Mesenchymal stem cell (in vitro differentiated cells and primary cell): Measurements from ENCODE around the gene FHIT.

Source experiments
- DNase-seq: peaks from one replicate; pipeline ENCODE4 v3.0.0-alpha.2; 2013
- H2AFZ ChIP-seq: one replicate; pipeline ENCODE4 v1.6.1; 2013; ENCODE audit warnings: low read depth, mild to moderate bottlenecking, control low read depth, inconsistent platforms, low read length, moderate library complexity
- H2AK5ac ChIP-seq: 2 replicates; pipeline ENCODE4 v1.6.1; 2013; ENCODE audit warnings: low read length, moderate library complexity, mild to moderate bottlenecking, inconsistent platforms; ENCODE audit not compliant: severe bottlenecking
- H2BK120ac ChIP-seq: one replicate; pipeline ENCODE4 v1.6.1; 2013; ENCODE audit warnings: low read depth, mild to moderate bottlenecking, inconsistent platforms, low read length, moderate library complexity
- H2BK12ac ChIP-seq, 2 experiments: one replicate each; pipeline ENCODE4 v1.6.1; 2013; ENCODE audit warnings: inconsistent platforms in 2 of 2, low read length in 2 of 2, mild to moderate bottlenecking in 2 of 2, moderate library complexity in 2 of 2, control low read depth in 1 of 2
- H2BK15ac ChIP-seq: one replicate; pipeline ENCODE4 v1.6.1; 2013; ENCODE audit warnings: mild to moderate bottlenecking, low read depth, inconsistent platforms; ENCODE audit not compliant: poor library complexity, severe bottlenecking
- H2BK5ac ChIP-seq: 2 replicates; pipeline ENCODE4 v1.6.1; 2013; ENCODE audit warnings: low read depth, mild to moderate bottlenecking, low read length, control low read depth, inconsistent platforms; ENCODE audit not compliant: poor library complexity, severe bottlenecking
- H3K14ac ChIP-seq, 2 experiments: one replicate each; pipeline ENCODE4 v1.6.1; 2013; ENCODE audit warnings: inconsistent platforms in 2 of 2, low read length in 2 of 2, control low read depth in 1 of 2, mild to moderate bottlenecking in 1 of 2, moderate library complexity in 1 of 2
- H3K18ac ChIP-seq, 2 experiments: one replicate each; pipeline ENCODE4 v1.6.1; 2013; ENCODE audit warnings: inconsistent platforms in 2 of 2, low read length in 2 of 2, control low read depth in 1 of 2, low read depth in 1 of 2, mild to moderate bottlenecking in 1 of 2
- H3K23ac ChIP-seq, 2 experiments: one replicate each; pipeline ENCODE4 v1.6.1; 2013; ENCODE audit warnings: inconsistent platforms in 2 of 2, low read length in 2 of 2, mild to moderate bottlenecking in 2 of 2, moderate library complexity in 2 of 2, control low read depth in 1 of 2
- H3K27ac ChIP-seq: 2 replicates; pipeline ENCODE4 v1.5.1; 2013; ENCODE audit warnings: mild to moderate bottlenecking, moderate library complexity, low read length, control low read depth, inconsistent platforms; ENCODE audit not compliant: poor library complexity, severe bottlenecking
- H3K27me3 ChIP-seq, 2 experiments: 2 replicates each; pipeline versions ENCODE4 v1.6.1 to v1.7.0; 2013; ENCODE audit warnings: low read length in 2 of 2, mild to moderate bottlenecking in 2 of 2, moderate library complexity in 2 of 2, control low read depth in 1 of 2, inconsistent platforms in 1 of 2; ENCODE audit not compliant: control insufficient read depth in 1 of 2, insufficient read depth in 1 of 2
- H3K36me3 ChIP-seq, 2 experiments: 2 replicates each; pipeline versions ENCODE4 v1.6.1 to v1.7.0; 2013; ENCODE audit warnings: low read length in 2 of 2, control low read depth in 1 of 2, inconsistent platforms in 1 of 2, low read depth in 1 of 2, mild to moderate bottlenecking in 1 of 2; ENCODE audit not compliant: insufficient read depth in 2 of 2, control insufficient read depth in 1 of 2
- H3K4ac ChIP-seq, 2 experiments: one replicate each; pipeline ENCODE4 v1.6.1; 2013; ENCODE audit warnings: inconsistent platforms in 2 of 2, low read length in 2 of 2, mild to moderate bottlenecking in 2 of 2, moderate library complexity in 2 of 2, control low read depth in 1 of 2, low read depth in 1 of 2
- H3K4me1 ChIP-seq: 2 replicates; pipeline ENCODE4 v1.6.1; 2013; ENCODE audit warnings: low read depth, low read length, control low read depth; ENCODE audit not compliant: control insufficient read depth, insufficient read depth
- H3K4me2 ChIP-seq: 2 replicates; pipeline ENCODE4 v1.6.1; 2013; ENCODE audit warnings: low read length, mild to moderate bottlenecking, inconsistent platforms; ENCODE audit not compliant: poor library complexity, severe bottlenecking
- H3K4me3 ChIP-seq, 2 experiments: 2 replicates each; pipeline versions ENCODE4 v1.5.1 to v1.7.0; 2013; ENCODE audit warnings: low read length in 2 of 2, mild to moderate bottlenecking in 2 of 2, control low read depth in 1 of 2, low read depth in 1 of 2; ENCODE audit not compliant: insufficient read depth in 1 of 2
- H3K79me1 ChIP-seq: replicated peaks from 2 replicates; pipeline ENCODE4 v1.6.1; 2013; ENCODE audit warnings: mild to moderate bottlenecking, control low read depth, low read length, inconsistent platforms; ENCODE audit not compliant: poor library complexity, severe bottlenecking
- H3K9ac ChIP-seq: 2 replicates; pipeline ENCODE4 v1.7.0; 2013; ENCODE audit warnings: mild to moderate bottlenecking, low read length, moderate library complexity
- H3K9me3 ChIP-seq: 2 replicates; pipeline ENCODE4 v1.7.0; 2013; ENCODE audit warnings: mild to moderate bottlenecking, low read length; ENCODE audit not compliant: control insufficient read depth
- H4K8ac ChIP-seq: one replicate; pipeline ENCODE4 v1.6.1; 2013; ENCODE audit warnings: inconsistent platforms, mild to moderate bottlenecking, low read length, moderate library complexity
- H4K91ac ChIP-seq: one replicate; pipeline ENCODE4 v1.6.1; 2013; ENCODE audit warnings: mild to moderate bottlenecking, low read length, inconsistent platforms
- WGBS: methylation state at CpG from one replicate; pipeline ENCODE4 v1.1.7; 2013; ENCODE audit warnings: mixed read lengths; 5-methylcytosine and 5-hydroxymethylcytosine counted together

Gene FHIT

GRCh38 chr3:60536420-60536819 is 714.8 kb downstream of the FHIT start:
- H3K9ac ChIP-seq = no peak overlapping the region
- 75% methylated on average over 2 of the region's 3 CpGs for WGBS

DNA sequence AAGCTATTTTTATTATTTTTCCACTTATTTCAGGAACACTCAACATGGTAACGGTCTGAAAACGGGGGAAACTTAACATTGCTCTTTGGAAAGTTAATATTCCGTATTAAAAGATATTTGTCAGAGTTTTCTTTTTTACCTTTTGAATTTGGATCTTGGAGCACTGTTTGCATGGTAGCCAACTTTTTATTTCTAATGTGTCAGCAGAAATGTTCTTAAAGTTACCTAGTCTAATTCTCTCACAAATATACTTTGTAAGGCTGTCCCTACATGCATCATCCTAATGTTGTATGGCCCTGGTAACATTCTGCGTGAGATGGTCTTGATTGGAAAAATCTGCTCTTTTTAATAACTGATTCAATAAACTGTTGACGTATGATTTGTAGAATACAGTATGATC is 719.5 kb downstream of the FHIT start:
- Histone ChIP-seq H3K4me1 (no peaks in the 10 kb centered on the region), H2AFZ (no peak overlapping the region), H3K14ac (no peak overlapping the region), H3K4me2 (no peak overlapping the region), H4K8ac (no peak overlapping the region), H3K23ac (no peak overlapping the region), H2AK5ac (no peak overlapping the region), H2BK12ac (no peak overlapping the region), H3K18ac (no peak overlapping the region), H2BK15ac (no peak overlapping the region), H3K27me3 (no peaks in the 10 kb centered on the region), H3K4me3 (no peak overlapping the region), H3K36me3 (no peaks in the 10 kb centered on the region), H2BK120ac (no peak overlapping the region), H3K27ac (no peak overlapping the region), H3K9me3 (no peaks in the 10 kb centered on the region), H3K9ac (no peak overlapping the region), H2BK5ac (no peak overlapping the region), H3K79me1 (no peaks in the 10 kb centered on the region), H3K4ac (no peak overlapping the region), H4K91ac (no peak overlapping the region)
- 92% methylated on average over 2 of the region's 5 CpGs for WGBS
- no peak for DNase-seq

More at GRCh38 chr3:60536420-60536819, 714.8 kb downstream of the FHIT start:
- no peak overlapping the region for H2BK5ac ChIP-seq
- no peaks in the 10 kb centered on the region for H3K27me3 ChIP-seq
- no peak overlapping the region for H4K91ac ChIP-seq
- H3K14ac ChIP-seq = no peak overlapping the region
- no peaks in the 10 kb centered on the region for H3K79me1 ChIP-seq
- H3K4ac ChIP-seq = no peak overlapping the region
- no peak overlapping the region for H3K18ac ChIP-seq
- no peak overlapping the region for H3K27ac ChIP-seq
- no peaks in the 10 kb centered on the region for H3K36me3 ChIP-seq
- H2BK12ac ChIP-seq = no peak overlapping the region
- no peak overlapping the region for H3K4me2 ChIP-seq
- no peak overlapping the region for H2AK5ac ChIP-seq
- H4K8ac ChIP-seq = no peak overlapping the region
- H3K23ac ChIP-seq = no peak overlapping the region
- H2AFZ ChIP-seq = no peak overlapping the region
- H3K4me1 ChIP-seq = no peaks in the 10 kb centered on the region
- H3K4me3 ChIP-seq = no peak overlapping the region
- no peaks in the 10 kb centered on the region for H3K9me3 ChIP-seq
- no peak for DNase-seq
- H2BK120ac ChIP-seq = no peak overlapping the region
- H2BK15ac ChIP-seq = no peak overlapping the region

GRCh38 chr3:60528651-60529050 is 722.6 kb downstream of the FHIT start:
- H3K9me3 ChIP-seq = no peaks in the 10 kb centered on the region
- 93% methylated on average over 1 of the region's 1 CpG for WGBS
- H3K14ac ChIP-seq = no peak overlapping the region
- no peak overlapping the region for H2AK5ac ChIP-seq
- no peak overlapping the region for H3K18ac ChIP-seq
- H2BK5ac ChIP-seq = no peak overlapping the region
- H4K91ac ChIP-seq = no peak overlapping the region
- H3K4ac ChIP-seq = no peak overlapping the region
- no peak overlapping the region for H2BK15ac ChIP-seq
- H3K23ac ChIP-seq = no peak overlapping the region
- no peak overlapping the region for H3K27ac ChIP-seq
- H2BK120ac ChIP-seq = no peak overlapping the region
- no peak overlapping the region for H3K4me2 ChIP-seq
- no peak overlapping the region for H3K4me3 ChIP-seq
- H3K27me3 ChIP-seq = no peaks in the 10 kb centered on the region
- H3K4me1 ChIP-seq = no peaks in the 10 kb centered on the region
- no peak overlapping the region for H4K8ac ChIP-seq
- H2AFZ ChIP-seq = no peak overlapping the region
- no peak overlapping the region for H3K9ac ChIP-seq
- H3K79me1 ChIP-seq = no peaks in the 10 kb centered on the region
- DNase-seq = no peak
- H3K36me3 ChIP-seq = no peaks in the 10 kb centered on the region
- H2BK12ac ChIP-seq = no peak overlapping the region

DNA sequence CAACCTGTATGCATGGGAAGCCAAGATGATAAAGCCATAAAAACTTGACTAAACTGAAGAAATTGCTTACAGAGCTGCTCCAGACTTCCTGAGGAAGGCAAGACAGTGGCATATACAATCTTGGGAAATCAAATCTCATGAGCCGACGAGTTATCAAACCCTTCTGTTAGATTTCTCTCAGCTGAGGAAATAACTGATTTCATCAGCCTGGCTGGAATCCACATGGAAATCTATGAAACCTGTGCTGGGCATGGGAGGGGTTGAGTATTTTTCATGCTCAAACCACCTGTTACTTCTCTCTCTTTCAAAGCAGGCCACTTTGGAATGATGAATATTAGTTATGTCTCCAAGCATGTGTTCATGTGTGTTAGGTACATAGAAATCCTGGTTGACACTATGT is 727.7 kb downstream of the FHIT start:
- Histone ChIP-seq H3K4me1 (no peaks in the 10 kb centered on the region), H3K27ac (no peak overlapping the region), H2AFZ (no peak overlapping the region), H4K91ac (no peak overlapping the region), H2AK5ac (no peak overlapping the region), H3K14ac (no peak overlapping the region), H3K23ac (no peak overlapping the region), H2BK15ac (no peak overlapping the region), H3K36me3 (no peaks in the 10 kb centered on the region), H3K79me1 (no peaks in the 10 kb centered on the region), H3K9me3 (no peaks in the 10 kb centered on the region), H3K9ac (no peak overlapping the region), H2BK12ac (no peak overlapping the region), H4K8ac (no peak overlapping the region), H2BK120ac (no peak overlapping the region), H3K4me2 (no peak overlapping the region), H3K27me3 (no peaks in the 10 kb centered on the region), H3K4me3 (no peak overlapping the region), H3K18ac (no peak overlapping the region), H3K4ac (no peak overlapping the region), H2BK5ac (no peak overlapping the region)
- no peak for DNase-seq
- 92% methylated on average over 2 of the region's 2 CpGs for WGBS
